ENCODE data around the gene ZNF618. TPM values are rescaled to one million over a fixed set of nuclear protein-coding genes. Genes with fewer than 3 reads are reported as not detected.

Gene ZNF618
- polyA plus RNA-seq, 1 donor (not counting 4 experiments of a cell fraction or from before 2014, with no cell fraction given), result 2.5 TPM

DNA sequence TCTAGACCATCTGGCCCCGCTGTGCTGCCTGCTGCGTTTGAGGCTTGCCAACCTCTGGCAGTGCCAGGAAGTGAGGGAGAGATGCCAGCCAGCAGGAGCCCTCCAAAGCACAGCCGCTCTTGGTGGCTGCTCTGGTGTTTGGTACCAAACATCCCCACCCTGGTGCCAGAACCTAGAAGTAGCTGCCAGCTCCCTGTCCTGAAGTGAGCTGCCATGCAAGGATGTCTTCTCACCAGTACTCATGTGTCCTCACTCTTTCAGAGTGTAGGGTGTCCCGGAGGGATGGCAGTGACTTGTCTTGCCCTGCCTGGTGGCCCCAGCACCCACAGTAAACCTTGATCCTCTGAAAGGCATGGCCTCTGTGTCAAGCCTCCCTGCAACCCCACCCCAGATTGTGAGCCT is 158.6 kb downstream of the ZNF618 start:
- Histone ChIP-seq H3K9ac (ENCODE audit: control insufficient read depth, extremely low read depth, insufficient read depth, low read length) (no peak overlapping the region), H3K79me2 (ENCODE audit: control insufficient read depth, insufficient read depth, low read length) (no peaks in the 10 kb centered on the region), H2AFZ (ENCODE audit: control insufficient read depth, low read length) (no peak overlapping the region), H3K4me2 (ENCODE audit: control insufficient read depth, extremely low read depth, insufficient read depth, low read depth, low read length) (no peak overlapping the region), H3K4me3 (ENCODE audit: control insufficient read depth in 2 of 3, extremely low read depth in 1 of 3, insufficient read depth in 2 of 3, low read depth in 1 of 3, low read length in 3 of 3) (no peak overlapping the region), H3K9me1 (ENCODE audit: control insufficient read depth, extremely low read depth, insufficient read depth, low read length) (no peaks in the 10 kb centered on the region), H3K36me3 (ENCODE audit: control insufficient read depth in 2 of 2, extremely low read depth in 1 of 2, insufficient read depth in 2 of 2, low read length in 2 of 2) (peaks cover 0 to 10% of the 10 kb centered on the region in 2 experiments), H4K20me1 (ENCODE audit: control insufficient read depth, extremely low read depth, insufficient read depth, low read length) (no peaks in the 10 kb centered on the region), H3K27ac (ENCODE audit: control insufficient read depth, insufficient read depth, low read length) (no peak overlapping the region), H3K9me3 (ENCODE audit: control insufficient read depth, low read depth, low read length) (no peaks in the 10 kb centered on the region), H3K4me1 (ENCODE audit: control insufficient read depth, extremely low read depth, insufficient read depth, low read length) (peaks cover 9% of the 10 kb centered on the region), H3K27me3 (ENCODE audit: control insufficient read depth, extremely low read depth, insufficient read depth, low read length) (no peaks in the 10 kb centered on the region)
- DNase-seq (ENCODE audit: low read depth, low spot score) (no peak), FAIRE-seq (no peak)
- TF ChIP-seq, protein P1, sequence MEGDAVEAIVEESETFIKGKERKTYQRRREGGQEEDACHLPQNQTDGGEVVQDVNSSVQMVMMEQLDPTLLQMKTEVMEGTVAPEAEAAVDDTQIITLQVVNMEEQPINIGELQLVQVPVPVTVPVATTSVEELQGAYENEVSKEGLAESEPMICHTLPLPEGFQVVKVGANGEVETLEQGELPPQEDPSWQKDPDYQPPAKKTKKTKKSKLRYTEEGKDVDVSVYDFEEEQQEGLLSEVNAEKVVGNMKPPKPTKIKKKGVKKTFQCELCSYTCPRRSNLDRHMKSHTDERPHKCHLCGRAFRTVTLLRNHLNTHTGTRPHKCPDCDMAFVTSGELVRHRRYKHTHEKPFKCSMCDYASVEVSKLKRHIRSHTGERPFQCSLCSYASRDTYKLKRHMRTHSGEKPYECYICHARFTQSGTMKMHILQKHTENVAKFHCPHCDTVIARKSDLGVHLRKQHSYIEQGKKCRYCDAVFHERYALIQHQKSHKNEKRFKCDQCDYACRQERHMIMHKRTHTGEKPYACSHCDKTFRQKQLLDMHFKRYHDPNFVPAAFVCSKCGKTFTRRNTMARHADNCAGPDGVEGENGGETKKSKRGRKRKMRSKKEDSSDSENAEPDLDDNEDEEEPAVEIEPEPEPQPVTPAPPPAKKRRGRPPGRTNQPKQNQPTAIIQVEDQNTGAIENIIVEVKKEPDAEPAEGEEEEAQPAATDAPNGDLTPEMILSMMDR (optimal IDR thresholded peaks at IDR 0.05 in 1 of 3, IDR thresholded peaks at IDR 0.05 in 1 of 3, conservative IDR thresholded peaks at IDR 0.05 in 1 of 3; ENCODE audit: extremely low read depth in 1 of 3, insufficient read depth in 2 of 3, low read length in 3 of 3), result no peak
- dilution Hi-C loops (cut with MboI; ENCODE audit: extremely low pct_ligation_motif_present, low sequenced_read_pairs), result no loop called here

DNA sequence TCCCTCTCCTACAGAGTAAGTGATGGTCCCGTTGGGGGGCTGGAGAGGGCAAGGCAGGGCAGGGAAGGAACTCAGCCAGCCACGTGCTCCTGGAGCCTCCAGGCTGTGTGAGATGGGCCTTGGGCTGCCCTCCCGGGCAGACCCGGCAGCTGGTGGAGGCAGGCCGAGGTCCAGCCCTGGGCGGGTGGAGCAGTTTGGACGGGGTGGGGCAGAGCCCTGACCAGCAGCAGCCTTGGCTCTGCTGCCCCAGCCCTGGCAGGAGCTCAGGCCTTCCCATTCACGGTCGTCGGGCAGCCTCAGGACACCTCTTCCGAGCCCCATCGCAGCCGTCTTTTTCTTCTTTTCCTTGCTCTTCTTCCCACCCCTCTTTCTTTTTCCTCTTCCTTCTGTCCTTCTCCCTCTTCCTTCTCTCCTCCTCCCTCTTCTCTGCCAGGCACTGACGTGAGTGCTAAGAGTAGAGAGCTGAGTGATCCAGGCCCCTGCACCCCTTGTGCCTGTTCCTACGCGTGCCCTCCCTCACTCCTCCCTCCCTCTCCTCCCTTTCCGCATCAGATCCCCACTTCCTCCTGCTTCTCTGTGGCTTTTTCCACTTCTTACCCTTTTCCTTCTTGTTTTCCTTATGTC is 159.2 kb downstream of the ZNF618 start:
- TF ChIP-seq, protein P1 (optimal IDR thresholded peaks at IDR 0.05 in 1 of 3, IDR thresholded peaks at IDR 0.05 in 1 of 3, conservative IDR thresholded peaks at IDR 0.05 in 1 of 3; ENCODE audit: extremely low read depth in 1 of 3, insufficient read depth in 2 of 3, low read length in 3 of 3), result no peak
- no peak for TF ChIP-seq EZH2 (IDR thresholded peaks at IDR 0.05; ENCODE audit: low read length)
- no peak overlapping the region for H3K9ac ChIP-seq (ENCODE audit: control insufficient read depth, extremely low read depth, insufficient read depth, low read length)
- no peaks in the 10 kb centered on the region for H4K20me1 ChIP-seq (ENCODE audit: control insufficient read depth, extremely low read depth, insufficient read depth, low read length)
- no peak for DNase-seq (ENCODE audit: low read depth, low spot score)
- H3K9me3 ChIP-seq (ENCODE audit: control insufficient read depth, low read depth, low read length), result no peaks in the 10 kb centered on the region
- no peak overlapping the region for H3K27ac ChIP-seq (ENCODE audit: control insufficient read depth, insufficient read depth, low read length)
- H3K9me1 ChIP-seq (ENCODE audit: control insufficient read depth, extremely low read depth, insufficient read depth, low read length), result no peaks in the 10 kb centered on the region
- H3K36me3 ChIP-seq (ENCODE audit: control insufficient read depth in 2 of 2, extremely low read depth in 1 of 2, insufficient read depth in 2 of 2, low read length in 2 of 2), result peaks cover 0 to 10% of the 10 kb centered on the region in 2 experiments
- H3K79me2 ChIP-seq (ENCODE audit: control insufficient read depth, insufficient read depth, low read length), result no peaks in the 10 kb centered on the region
- H3K27me3 ChIP-seq (ENCODE audit: control insufficient read depth, extremely low read depth, insufficient read depth, low read length), result no peaks in the 10 kb centered on the region
- dilution Hi-C loops (cut with MboI; ENCODE audit: extremely low pct_ligation_motif_present, low sequenced_read_pairs), result no loop called here
- no peak overlapping the region for H2AFZ ChIP-seq (ENCODE audit: control insufficient read depth, low read length)
- H3K4me2 ChIP-seq (ENCODE audit: control insufficient read depth, extremely low read depth, insufficient read depth, low read depth, low read length), result no peak overlapping the region
- no peak for FAIRE-seq
- no peak overlapping the region for H3K4me3 ChIP-seq (ENCODE audit: control insufficient read depth in 2 of 3, extremely low read depth in 1 of 3, insufficient read depth in 2 of 3, low read depth in 1 of 3, low read length in 3 of 3)
- peaks cover 5% of the 10 kb centered on the region for H3K4me1 ChIP-seq (ENCODE audit: control insufficient read depth, extremely low read depth, insufficient read depth, low read length)
